ENCODE measurements around the gene AICDA.
"Not testable (repeated sequence)": the region's sequence is repeated elsewhere in the genome, so short reads cannot be mapped to it uniquely, and the experiment has no call there.

Gene AICDA

GRCh38 chr12:8589679-8590078 is 23.0 kb downstream of the AICDA start:
- no peak overlapping the region for H3K27ac ChIP-seq
- TF ChIP-seq CTCF (conservative IDR thresholded peaks at IDR 0.05): no peak

- H3K27ac ChIP-seq: not testable (repeated sequence)
Measured at GRCh38 chr12:8584478-8584877, 28.2 kb downstream of the AICDA start.

GRCh38 chr12:8584004-8584403 is 28.7 kb downstream of the AICDA start:
- H3K27ac ChIP-seq: no peak overlapping the region
- TF ChIP-seq CTCF (conservative IDR thresholded peaks at IDR 0.05): no peak

GRCh38 chr12:8581098-8581784 is 31.4 kb downstream of the AICDA start:
- no peak for TF ChIP-seq CTCF (conservative IDR thresholded peaks at IDR 0.05)
- H3K27ac ChIP-seq: no peak overlapping the region

GRCh38 chr12:8577879-8578278 is 34.8 kb downstream of the AICDA start:
- no peak overlapping the region for H3K27ac ChIP-seq
- peak; percentile 9; the same call in 1 of the 2 replicates for TF ChIP-seq CTCF (conservative IDR thresholded peaks at IDR 0.05)

- H3K27ac ChIP-seq: no peak overlapping the region
- no peak for TF ChIP-seq CTCF (conservative IDR thresholded peaks at IDR 0.05)
Measured at GRCh38 chr12:8572507-8572906, 40.2 kb downstream of the AICDA start.

GRCh38 chr12:8566525-8566924 is 46.1 kb downstream of the AICDA start:
- no peak for TF ChIP-seq CTCF (conservative IDR thresholded peaks at IDR 0.05)
- no peak overlapping the region for H3K27ac ChIP-seq

- not testable (repeated sequence) for H3K27ac ChIP-seq
Measured at GRCh38 chr12:8566052-8566451, 46.6 kb downstream of the AICDA start.

- no peak for TF ChIP-seq CTCF (conservative IDR thresholded peaks at IDR 0.05)
Measured at GRCh38 chr12:8564656-8565055, 48.0 kb downstream of the AICDA start.

More at GRCh38 chr12:8564656-8565055, 48.0 kb downstream of the AICDA start:
- no peak overlapping the region for H3K27ac ChIP-seq
